ENCODE results near the gene ALOX12B.

Gene ALOX12B

GRCh38 chr17:8087075-8087951 is at the start of gene ALOX12B:
TSS of gene ALOX12B (minus strand) at chr17:8087716. CDS start at chr17:8087442, 274 bp downstream.
- no peak for DNase-seq (ENCODE audit: low spot score)

GRCh38 chr17:8133941-8134340 is 46.4 kb upstream of the ALOX12B start:
- no peak for DNase-seq (ENCODE audit: low spot score)

DNA sequence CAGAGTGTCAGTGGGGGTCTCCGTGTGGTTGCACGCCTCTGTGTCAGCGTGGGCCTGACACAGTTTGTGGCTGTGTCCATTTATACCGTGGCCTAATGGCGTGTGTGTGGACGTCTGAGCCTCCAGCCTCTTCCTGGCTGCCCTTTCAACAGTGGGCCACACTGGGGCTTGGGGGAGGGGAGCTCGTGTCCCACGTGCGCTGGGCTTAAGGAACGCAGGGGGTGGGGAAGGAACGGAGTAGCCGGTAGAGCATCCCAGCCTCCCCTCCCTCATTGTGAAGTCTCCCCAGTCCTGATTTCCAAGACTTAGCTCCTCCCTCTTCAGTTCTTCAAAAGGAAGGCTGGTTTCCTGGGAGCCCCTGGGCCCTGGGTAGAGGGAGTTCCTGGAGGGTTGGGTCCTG is 45.9 kb upstream of the ALOX12B start:
- no peak for DNase-seq (ENCODE audit: low spot score)

DNA sequence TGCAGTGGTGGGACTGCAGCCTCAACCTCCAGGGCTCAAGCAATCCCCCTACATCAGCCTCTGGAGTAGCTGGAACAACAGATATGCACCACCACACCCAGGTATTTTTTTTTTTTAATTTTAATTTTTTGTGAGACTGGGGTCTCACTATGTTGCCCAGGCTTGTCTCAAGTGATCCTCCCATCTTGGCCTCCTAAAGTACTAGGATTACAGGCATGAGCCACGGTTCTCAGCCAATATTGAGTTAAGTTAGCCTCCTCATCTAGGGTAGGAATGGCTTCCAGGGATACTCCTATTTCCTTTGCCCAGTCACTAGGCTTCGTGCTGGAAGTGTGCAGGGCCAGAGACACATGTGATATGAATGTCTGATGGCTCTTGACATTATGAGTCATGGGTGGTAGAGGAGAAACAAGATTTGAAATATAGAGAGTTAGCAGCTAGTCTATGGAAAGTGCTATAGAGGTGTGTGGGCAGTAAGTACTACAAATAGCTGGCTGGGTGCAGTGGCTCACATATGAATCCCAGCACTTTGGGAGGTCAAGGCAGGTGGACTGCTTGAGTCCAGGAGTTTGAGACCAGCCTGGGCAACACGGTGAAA is 44.4 kb upstream of the ALOX12B start:
- no peak for DNase-seq (ENCODE audit: low spot score)

- no peak for DNase-seq (ENCODE audit: low spot score)
Observed at GRCh38 chr17:8128125-8128784, 40.7 kb upstream of the ALOX12B start.

DNA sequence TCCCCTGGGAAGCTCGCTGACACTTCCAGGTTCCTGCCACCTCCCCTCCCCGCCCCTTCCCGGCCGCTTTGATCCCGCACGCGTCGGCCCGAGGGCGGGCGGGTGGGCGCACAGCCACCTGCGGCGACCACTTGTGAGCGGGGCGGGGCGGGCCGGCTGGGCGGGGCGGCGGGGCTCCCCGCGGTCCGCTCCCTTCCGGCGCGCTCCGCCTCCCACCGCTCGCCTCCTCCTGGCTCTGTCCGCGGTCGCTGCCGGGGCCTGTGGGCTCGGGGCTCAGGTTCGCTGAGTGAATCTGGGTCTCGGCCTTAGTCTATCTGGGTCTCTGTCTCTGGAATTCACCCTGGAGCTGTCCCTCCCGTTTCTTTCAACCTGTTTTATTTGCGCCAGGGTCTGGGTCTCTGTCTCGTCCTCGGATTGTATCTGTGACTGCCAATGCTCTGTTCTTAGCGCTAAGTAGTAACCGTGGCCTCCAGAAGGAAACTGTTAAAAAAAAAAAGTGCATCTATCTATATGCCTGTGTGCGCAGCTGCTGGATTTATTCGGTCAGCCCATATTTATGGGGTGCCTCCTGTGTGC is 39.1 kb upstream of the ALOX12B start:
- DNase-seq (ENCODE audit: low spot score): peak; percentile 61

DNA sequence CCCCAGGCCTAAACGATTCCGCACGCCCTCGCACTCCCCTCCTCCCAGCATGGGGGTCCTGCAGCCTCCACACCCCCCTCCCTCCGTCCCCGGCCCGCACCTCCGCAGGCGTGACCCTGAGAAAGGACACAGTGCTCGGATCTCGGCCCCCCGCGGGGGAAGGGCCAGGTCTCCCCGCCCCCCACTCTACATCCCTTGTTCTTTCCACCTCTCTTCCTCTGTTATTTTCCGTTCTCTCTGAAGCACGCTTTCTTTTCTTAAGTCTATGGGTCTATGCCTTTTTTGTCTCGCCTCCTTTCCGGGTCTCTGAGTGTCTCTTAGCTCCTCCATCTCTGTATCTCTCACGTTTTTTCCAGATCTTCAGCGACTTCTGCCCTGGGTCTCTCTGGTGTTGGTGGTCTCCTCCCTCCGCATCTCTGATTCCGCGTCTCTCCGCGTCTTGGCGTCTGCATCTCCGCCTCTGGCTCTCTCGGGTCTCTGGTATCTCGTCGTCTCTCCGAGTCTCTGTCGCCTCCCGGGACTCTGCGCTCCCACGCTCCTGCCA is 38.5 kb upstream of the ALOX12B start:
- no peak for DNase-seq (ENCODE audit: low spot score)

DNA sequence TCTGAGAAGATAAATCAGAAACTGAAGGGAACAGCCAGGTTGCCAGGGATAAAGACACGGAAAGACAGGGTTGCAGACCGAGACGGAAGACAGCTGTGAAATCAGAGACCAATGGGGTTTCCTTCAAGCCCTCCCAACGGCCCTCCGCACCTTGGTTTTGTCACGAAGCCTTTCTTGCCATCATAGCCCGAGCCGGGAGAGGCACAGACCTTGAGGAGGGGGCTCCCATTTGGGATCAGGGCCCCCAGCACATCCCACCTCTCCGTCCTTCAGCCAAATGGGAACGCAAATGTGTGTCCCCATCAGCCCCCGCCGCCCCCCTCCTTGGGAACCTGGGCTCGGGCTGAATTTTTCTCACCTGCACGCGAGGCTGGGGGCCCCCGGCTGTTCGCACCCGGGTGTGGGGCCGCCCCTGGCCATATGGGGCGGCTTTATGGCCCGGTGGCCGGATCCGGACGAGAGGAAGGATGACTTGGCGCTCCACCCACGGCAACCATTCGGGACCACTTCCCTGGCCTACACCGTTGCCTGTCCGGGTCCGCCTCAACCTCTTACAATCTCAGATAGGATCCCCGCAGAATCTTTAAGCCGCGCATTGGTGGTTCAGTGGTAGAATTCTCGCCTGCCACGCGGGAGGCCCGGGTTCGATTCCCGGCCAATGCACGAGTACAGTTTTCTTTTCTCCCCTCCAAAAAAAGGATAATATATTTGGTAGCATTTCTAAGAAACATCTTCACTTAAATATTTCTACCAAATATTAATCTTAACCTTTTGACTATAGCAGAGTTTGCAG is 37.8 kb upstream of the ALOX12B start:
- peak; percentile 74 for DNase-seq (ENCODE audit: low spot score)

DNA sequence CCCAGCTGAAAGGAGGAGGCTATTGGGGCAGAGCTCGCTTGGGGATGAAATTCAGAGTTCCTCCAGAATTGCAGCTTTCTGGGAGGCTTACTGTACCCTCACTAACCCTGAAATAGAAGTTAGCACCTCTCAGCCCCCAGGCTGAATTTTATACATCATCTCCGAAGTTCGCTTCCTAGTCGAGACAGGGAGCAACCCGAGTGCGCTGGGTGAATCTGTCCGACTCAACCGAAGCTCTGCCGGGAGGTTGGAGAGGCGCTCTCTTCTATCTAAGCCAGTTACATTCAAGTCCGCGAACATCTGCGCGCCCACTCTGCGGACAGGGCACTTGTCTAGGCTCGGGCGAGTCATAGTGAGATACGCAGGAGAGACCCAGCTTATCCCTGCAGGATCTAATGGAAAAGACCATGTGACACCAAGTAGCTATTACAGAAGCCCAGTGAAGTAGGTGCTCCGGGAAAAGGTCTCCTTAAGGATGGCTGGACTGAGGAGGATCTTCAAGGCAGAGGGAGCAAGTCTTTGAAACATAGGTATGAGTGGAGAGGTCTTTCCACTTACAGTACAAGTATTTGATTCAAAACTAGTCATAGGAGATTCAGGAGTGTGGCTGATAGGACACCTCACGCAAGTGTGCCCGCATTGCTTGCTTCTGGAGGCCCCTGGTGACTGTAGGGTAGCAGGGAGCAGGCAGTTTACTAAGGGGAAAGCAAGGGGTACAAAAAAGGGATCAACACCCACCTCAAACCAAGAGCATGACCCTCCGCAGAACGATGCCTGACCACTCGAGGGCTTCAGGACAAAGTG is 37.0 kb upstream of the ALOX12B start:
- DNase-seq (ENCODE audit: low spot score): no peak

GRCh38 chr17:8123695-8124349 is 36.3 kb upstream of the ALOX12B start, which contains the start of gene HES7:
TSS of gene HES7 (minus strand) at chr17:8124106. CDS start at chr17:8124084, 22 bp downstream.
- DNase-seq (ENCODE audit: low spot score): peak; percentile 45

- DNase-seq (ENCODE audit: low spot score): no peak
Observed at GRCh38 chr17:8122924-8123694, 35.6 kb upstream of the ALOX12B start.

DNA sequence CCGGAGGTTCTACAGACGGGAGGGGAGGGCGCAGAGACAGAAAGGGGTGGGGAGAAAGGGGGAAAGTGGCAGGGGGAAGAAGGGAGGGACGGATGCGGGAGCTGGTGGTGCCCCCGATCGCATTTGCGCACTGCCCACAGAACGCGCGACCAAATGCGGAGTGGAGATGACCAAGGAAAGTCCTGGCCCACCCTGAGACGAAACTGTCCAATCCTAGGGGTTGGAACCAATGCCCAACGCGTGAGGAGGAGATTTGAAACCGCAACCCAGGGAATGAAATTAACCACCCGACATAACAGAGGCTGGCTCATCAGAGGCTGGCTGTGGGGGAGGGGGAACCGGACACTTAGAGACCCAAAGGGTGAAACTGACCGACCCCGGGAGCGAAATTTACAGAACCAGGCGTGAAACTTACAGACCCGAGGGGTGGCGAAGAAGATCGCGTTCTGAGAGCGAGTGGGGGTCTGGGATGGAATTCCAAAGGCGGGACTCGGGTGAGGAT is 35.0 kb upstream of the ALOX12B start:
- DNase-seq (ENCODE audit: low spot score): no peak

DNA sequence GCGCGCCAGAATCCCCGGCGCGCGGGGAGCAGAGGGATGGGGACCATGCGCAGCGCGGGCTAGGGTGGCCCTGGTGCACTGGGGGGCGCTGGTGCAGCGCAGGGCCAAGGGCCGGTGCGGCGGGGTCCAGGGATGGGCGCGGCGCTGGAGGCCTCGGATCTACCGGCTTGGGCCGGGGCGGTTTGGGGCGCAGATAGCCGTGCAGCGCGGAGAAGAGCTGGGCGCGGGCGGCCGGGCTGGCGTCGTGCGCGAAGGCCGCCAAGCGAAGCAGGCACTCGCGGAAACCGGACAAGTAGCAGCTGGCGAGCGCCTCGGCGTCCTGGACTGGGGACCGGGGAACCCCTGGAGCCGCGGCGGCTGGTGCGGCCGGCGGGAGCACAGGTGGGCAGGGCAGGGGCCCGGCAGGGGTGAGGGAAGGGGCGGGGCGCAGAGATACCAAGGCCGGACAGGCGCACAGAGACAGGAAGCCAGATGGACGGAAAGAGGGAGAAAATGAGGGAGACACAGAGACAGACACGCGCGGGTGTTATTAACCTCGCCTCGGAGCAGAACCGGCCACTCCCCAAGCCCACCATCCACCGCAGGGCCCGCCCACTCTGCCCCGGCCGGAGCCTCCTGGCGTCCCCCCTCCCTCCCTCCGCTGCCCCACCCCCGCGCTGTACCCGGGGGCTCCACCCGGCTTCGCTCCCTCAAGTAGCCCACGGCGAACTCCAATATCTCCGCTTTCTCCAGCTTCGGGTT is 34.3 kb upstream of the ALOX12B start:
- peak; percentile 60 for DNase-seq (ENCODE audit: low spot score)

- no peak for DNase-seq (ENCODE audit: low spot score)
Observed at GRCh38 chr17:8121407-8121680, 33.8 kb upstream of the ALOX12B start.

GRCh38 chr17:8120520-8121406 is 33.2 kb upstream of the ALOX12B start:
- peak; percentile 52 for DNase-seq (ENCODE audit: low spot score)

DNA sequence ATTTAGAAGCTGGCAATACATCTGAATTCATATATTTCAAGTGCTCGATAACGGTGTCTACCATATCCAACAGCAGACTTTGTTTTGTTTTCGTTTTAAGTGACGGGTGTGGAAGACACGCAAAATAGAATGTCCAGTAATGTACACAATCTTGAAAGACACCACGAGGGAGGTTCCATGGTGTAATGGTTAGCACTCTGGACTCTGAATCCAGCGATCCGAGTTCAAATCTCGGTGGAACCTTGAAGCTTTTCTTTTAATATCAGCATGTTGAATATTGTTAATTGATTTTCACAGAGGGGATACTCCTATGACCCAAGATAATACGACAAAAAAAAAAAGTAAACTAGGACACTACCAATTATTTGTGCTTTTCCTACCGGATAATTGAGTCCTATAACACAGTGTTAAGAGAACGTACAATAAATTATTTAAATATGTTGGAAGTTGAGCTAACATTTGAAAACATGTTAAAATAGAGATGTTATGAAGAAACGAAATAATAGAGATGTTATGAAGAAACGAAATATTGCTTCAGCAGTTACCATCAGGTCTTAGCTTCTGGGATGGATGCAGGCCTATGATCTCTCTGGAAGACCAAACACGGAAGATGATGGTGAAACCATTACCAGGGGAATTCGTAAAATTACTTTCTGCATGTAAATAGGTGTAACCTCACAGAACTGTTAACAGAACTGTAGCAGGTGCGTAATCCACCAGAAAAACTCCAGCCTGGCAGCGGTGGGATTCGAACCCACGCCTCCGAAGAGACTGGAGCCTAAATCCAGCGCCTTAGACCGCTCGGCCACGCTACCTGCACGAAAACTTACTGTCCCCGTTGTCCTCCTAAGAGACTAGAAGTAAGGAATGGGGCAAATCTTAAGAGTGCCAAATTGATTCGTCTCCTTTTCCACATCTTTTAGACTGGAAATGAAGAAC is 32.3 kb upstream of the ALOX12B start:
- peak; percentile 62 for DNase-seq (ENCODE audit: low spot score)
